NCI-H1930 (cell line): Measurements from ENCODE around the gene AICDA.
"Not testable (repeated sequence)": the region's sequence is repeated elsewhere in the genome, so short reads cannot be mapped to it uniquely, and the experiment has no call there.

ENCODE experiments used
- DNase-seq, 2 experiments: peaks; one replicate each; lab custom pipeline; 2025; lab: John Stamatoyannopoulos, UW

AICDA gene

DNA sequence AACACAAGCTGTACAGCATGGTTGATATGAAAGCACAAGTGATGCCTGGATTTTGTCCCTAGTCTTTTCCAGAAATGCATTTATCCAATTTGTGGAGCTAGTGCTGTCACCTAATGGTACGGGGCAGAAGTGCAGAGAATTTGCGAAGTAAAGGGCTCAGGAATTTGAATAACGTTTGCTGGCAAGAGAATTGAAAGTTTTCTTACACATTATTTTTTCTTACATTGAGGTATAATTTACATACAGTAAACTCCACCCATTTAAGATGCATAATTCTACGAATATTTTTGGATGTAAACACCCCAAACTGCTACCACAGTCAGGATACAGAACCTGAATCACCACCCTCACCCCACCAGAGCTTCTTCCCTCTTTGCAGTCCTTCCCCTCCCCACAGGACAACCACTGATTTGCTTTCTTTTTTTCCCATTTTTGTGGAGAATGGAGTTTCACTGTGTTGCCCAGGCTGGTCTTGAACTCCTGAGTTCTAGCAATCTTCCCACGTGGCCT, 3.5 kb downstream of the AICDA start:
- peak; percentile 7 to 36 for DNase-seq

- DNase-seq: no peak
Measured at GRCh38 chr12:8606890-8607289, 5.8 kb downstream of the AICDA start.

DNA sequence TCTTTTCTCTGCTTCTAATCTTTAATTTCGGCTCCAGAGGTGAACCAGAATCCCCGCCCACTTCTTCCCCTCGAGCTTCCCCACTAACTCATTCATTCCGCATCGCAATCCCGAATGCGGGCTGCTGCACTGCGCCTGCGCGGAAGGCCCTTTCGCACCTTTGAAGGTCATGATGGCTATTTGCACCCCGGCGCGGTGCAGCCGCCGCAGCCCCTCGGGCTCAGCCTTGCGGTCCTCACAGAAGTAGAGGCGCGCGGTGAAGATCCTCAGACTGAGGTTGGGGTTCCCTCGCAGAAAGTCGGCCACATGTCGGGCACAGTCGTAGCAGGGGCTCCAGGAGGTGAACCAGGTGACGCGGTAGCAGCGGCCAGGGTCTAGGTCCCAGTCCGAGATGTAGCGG, 7.6 kb downstream of the AICDA start:
- no peak for DNase-seq

DNA sequence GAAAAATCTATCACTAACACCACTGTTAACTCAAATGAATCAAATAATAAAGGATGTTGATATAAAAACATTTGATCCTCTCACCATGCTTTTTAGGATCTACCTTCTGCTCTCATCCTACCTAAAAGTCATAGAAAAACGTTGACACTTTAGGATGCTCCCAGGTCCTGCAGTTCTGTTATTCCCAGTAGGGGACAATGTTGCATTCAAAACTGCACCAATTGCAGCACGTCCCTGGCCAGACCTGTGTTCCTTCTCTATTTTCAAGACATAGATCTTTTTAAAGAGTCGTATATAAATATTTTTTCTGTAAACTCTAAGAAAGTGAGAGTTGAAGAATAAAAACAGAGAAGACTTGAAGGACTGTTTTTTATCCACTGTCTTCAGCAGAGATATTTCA, 8.8 kb downstream of the AICDA start:
- DNase-seq: no peak

- DNase-seq: no peak
Measured at GRCh38 chr12:8603286-8603685, 9.4 kb downstream of the AICDA start.

- DNase-seq: no peak
Measured at GRCh38 chr12:8596561-8596960, 16.1 kb downstream of the AICDA start.

DNA sequence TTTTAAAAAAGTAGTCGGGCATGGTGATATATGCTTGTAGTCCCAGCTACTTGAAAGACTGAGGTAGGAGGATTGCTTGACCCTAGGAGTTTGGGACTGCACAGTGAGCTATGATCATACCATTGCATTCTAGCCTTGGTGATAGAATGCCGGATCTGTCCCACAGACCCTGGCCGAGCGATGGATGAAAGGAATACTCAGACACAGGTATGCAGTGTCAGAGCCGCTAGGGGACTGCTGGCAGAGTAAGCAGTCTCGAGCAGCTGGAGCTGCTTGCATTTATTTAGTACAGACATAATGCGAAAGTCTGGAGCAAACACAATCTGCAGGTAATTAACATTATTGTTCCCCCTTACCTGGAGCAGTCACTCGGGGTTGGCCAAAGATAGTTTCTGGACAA, 18.6 kb downstream of the AICDA start:
- DNase-seq: peak; percentile 6 to 8

GRCh38 chr12:8593246-8593645, 19.4 kb downstream of the AICDA start:
- no peak for DNase-seq

DNA sequence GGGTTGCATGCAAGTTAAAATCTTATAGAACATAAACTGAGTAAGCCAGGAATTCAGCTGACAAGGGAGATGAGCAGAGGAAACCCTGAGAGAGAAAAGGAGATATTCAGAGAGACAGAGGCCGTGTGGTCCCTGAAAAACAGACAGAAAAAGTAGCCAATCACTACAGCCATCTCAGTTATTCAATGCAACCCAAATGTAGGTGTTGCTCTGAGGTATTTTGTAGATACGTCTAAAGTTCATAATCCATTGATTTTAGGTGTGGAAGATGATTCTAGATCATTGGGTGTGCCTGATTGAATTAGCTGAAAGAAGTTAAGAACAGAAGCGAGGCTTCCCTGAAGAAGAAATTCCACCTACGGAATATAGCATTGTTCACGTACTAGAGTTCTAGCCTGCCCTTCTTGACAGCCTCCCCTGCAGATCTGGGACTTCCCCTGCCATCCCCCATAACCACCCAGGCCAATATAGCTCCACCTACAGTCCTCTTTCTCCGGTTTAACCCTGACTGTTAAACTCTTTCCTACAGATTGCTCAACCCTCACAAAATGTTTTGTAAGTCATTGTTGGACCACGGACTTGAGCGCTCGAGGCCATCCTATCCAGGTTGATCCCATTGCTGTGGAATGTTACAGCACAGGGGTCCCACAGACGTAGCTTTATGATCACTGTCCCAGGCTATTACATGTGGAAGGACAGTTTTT, 21.7 kb downstream of the AICDA start:
- DNase-seq: no peak

GRCh38 chr12:8589679-8590078, 23.0 kb downstream of the AICDA start:
- DNase-seq: no peak

GRCh38 chr12:8584478-8584877, 28.2 kb downstream of the AICDA start:
- not testable (repeated sequence) for DNase-seq

DNA sequence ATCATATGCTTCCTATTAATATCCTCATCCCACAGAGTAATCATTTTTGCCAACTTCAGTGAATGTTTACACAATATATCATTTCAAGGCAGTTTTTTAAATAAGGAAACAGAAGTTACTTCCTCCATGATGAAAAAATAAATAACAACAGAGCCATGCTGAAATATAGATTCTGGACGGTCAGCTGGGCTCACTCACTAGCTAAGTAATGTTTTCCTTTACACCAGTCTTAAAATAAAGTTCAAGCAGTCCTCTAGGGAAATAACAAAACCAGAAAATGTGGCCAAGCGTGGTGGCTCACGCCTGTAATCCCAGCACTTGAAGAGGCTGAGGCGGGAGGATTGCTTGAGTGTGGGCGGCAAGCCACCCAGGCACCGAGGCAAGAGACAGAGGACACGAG, 28.7 kb downstream of the AICDA start:
- DNase-seq: no peak

GRCh38 chr12:8581098-8581784, 31.4 kb downstream of the AICDA start:
- no peak for DNase-seq

- DNase-seq: no peak
Measured at GRCh38 chr12:8577879-8578278, 34.8 kb downstream of the AICDA start.

DNA sequence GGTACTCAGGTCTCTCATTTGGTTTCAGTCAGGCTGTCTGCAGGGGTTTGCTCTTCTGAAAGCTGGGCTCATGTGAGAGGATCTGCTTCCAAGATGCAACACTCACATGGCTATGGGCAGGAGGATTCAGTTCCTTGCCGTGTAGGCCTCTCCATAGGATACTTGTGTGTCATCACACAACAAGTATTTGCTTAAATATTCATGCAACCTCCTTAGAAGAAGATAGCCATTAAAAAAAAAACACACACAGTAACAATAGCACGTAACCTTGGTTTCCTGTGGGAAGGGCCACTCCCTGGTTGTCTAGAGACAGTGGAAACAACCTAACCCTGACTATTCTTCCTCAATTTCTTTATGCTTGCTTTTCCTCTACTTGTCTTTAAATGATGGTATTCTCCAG, 40.2 kb downstream of the AICDA start:
- DNase-seq: no peak

GRCh38 chr12:8566525-8566924, 46.1 kb downstream of the AICDA start:
- no peak for DNase-seq

DNA sequence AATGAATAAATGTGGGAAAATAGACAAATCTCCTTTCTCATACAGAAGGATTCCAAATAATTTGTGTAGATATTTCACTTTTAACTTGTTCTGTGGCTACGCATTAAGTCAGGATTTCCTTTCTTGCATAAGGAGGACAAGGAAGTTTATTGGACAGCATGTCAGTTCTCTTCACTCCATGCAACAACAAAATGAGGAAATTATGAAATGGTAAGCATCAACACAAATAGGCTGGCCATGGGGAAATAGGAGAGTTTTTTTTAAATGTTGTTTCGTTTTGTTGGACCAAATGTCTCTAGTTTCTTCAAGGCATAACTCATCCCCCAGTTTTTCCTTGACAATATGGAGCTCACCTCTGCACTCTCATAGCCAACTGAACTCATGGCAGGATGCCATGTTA, 46.6 kb downstream of the AICDA start:
- DNase-seq: not testable (repeated sequence)

DNA sequence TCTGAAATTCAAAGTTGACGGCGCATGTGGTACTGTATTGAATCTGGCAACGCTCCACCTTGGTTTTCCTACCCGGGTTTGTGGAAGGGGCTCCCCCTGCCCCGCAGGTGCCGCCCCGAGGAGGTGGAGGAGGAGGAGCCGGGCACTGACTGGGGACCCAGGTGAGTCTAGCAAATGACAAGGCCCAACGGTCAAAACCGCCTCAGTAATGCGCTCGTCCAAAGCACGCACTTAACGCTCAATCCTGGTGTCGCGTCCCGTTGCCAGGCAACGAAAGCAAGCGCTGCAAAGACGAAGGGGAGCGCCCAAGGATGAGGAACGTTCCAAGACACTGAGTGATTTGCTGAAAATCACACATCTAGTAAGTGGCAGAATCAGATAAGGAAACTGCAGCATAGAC, 48.0 kb downstream of the AICDA start:
- DNase-seq: no peak

DNA sequence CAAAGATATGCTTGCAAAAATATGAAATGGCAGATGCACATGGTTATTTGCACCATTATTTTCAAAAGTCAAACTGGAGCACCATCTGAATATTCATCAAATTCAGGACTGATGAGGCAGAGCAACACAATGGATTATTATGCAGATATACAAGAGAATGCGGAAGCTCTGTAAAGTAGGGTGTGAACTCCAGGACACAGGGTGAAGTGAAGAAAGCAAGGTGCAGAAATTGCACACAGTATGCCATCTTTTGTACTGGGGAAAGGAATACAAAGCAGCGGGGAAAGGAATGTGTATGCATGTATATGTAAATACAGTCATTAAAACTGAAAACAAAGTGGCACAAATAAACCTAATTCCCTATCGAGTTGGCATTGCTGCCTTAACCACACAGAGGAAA, 49.3 kb downstream of the AICDA start:
- no peak for DNase-seq

GRCh38 chr12:8562310-8562709, 50.3 kb downstream of the AICDA start:
- no peak for DNase-seq

DNA sequence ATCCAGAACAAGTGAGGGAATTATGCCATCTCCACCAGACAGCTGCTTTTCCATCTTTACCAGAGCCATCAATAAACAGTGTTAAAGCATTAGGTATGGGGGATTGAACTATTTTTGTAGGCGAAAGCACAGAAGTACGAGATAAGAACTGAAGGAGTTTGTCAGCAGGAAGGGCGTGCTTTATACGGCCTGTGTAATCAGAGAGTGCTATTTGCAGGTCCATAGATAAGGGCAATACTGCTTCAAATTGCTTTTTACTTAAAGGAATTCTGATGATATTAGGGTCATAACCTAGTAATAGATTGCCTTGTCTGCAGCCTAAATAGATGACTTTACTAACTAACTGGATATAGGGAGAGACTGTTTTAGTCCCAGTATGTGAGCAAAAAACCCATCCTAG, 51.6 kb downstream of the AICDA start:
- DNase-seq: no peak

- no peak for DNase-seq
Measured at GRCh38 chr12:8559676-8560075, 53.0 kb downstream of the AICDA start.

- DNase-seq: no peak
Measured at GRCh38 chr12:8556531-8557097, 56.0 kb downstream of the AICDA start.
